GM12878 (cell line): ENCODE measurements around the gene TCTN1. TPM values are rescaled to one million over a fixed set of nuclear protein-coding genes. Genes with fewer than 3 reads are reported as not detected.

Experiments used
- ATAC-seq: fragments of 200-7000 bp; cut with Tn5 transposase; 3 replicates; pipeline ENCODE4 v1.9.1; 2020; ENCODE audit warnings: mild to moderate bottlenecking, moderate library complexity
- BruUV-seq: library from RNA; stranded (reverse); fragments of 400-500 nt; replicated peaks from 2 replicates; lab custom pipeline; 2021; lab: Mats Ljungman, UMichigan
- CTCF ChIA-PET: fragments of 300-600 bp; sonication (Branson Sonifier 250); formaldehyde crosslinking; extraction: SDS; loops from one replicate; lab custom pipeline; 2021; ENCODE audit warnings: inconsistent platforms; lab: Yijun Ruan, JAX
- POLR2A ChIA-PET: fragments of 350-600 bp; formaldehyde crosslinking; extraction: SDS; loops from one replicate; lab custom pipeline; 2021; ENCODE audit warnings: inconsistent platforms; lab: Charles Lee
- RAD21 ChIA-PET: fragments of 300-600 bp; sonication (Branson Sonifier 250); formaldehyde crosslinking; loops from one replicate; lab custom pipeline; 2023; ENCODE audit warnings: antibody characterized with exemption; ENCODE audit not compliant: unreplicated experiment; lab: Charles Lee
- SMC1A ChIA-PET: fragments of 300-600 bp; sonication (Branson Sonifier 250); formaldehyde crosslinking; loops from one replicate; lab custom pipeline; 2023; ENCODE audit not compliant: unreplicated experiment, uncharacterized antibody; lab: Charles Lee
- DNase-seq: peaks from one replicate; pipeline ENCODE4 v3.0.0-alpha.2; 2011; ENCODE audit warnings: low read depth, low spot score
- FAIRE-seq: peaks from 3 replicates; lab custom pipeline; 2011; peaks lifted over from hg19 to GRCh38; lab: Jason Lieb, UNC
- H2AFZ ChIP-seq: 2 replicates; pipeline ENCODE4 v1.6.0; 2011; ENCODE audit warnings: low read depth, low read length, control low read depth; ENCODE audit not compliant: control insufficient read depth
- H3K27ac ChIP-seq: 2 replicates; pipeline ENCODE4 v1.5.1; 2011; ENCODE audit warnings: control low read depth; ENCODE audit not compliant: control insufficient read depth, insufficient read depth
- H3K27me3 ChIP-seq, 2 experiments: replicated peaks in 1 of 2; 2 replicates each; pipeline versions ENCODE4 v1.6.0 to v1.6.1; 2011; ENCODE audit warnings: low read length in 1 of 2; ENCODE audit not compliant: control insufficient read depth in 2 of 2, insufficient read depth in 2 of 2
- H3K36me3 ChIP-seq, 2 experiments: 2 replicates each; pipeline ENCODE4 v1.5.1; 2011; ENCODE audit warnings: low read length in 1 of 2; ENCODE audit not compliant: control insufficient read depth in 2 of 2, insufficient read depth in 2 of 2
- H3K4me1 ChIP-seq: 2 replicates; pipeline ENCODE4 v1.6.1; 2011; ENCODE audit warnings: mild to moderate bottlenecking, low read length, moderate library complexity, mixed read lengths; ENCODE audit not compliant: control insufficient read depth, insufficient read depth
- H3K4me2 ChIP-seq: 2 replicates; pipeline ENCODE4 v1.6.0; 2011; ENCODE audit warnings: control low read depth; ENCODE audit not compliant: control insufficient read depth, insufficient read depth
- H3K4me3 ChIP-seq: fragments of 200-600 bp; sonication (generic); 2 replicates; pipeline ENCODE4 v1.5.1; 2016
- H3K79me2 ChIP-seq: 2 replicates; pipeline ENCODE4 v1.6.0; 2011; ENCODE audit warnings: low read length; ENCODE audit not compliant: control insufficient read depth, insufficient read depth
- H3K9ac ChIP-seq: 2 replicates; pipeline ENCODE4 v1.8.0; 2011; ENCODE audit warnings: low read length, control low read depth, mixed read lengths; ENCODE audit not compliant: control insufficient read depth, insufficient read depth
- H3K9me3 ChIP-seq: replicated peaks from 3 replicates; pipeline ENCODE4 v1.5.1; 2011; ENCODE audit warnings: mild to moderate bottlenecking, low read length; ENCODE audit not compliant: control insufficient read depth, insufficient read depth
- H4K20me1 ChIP-seq: 2 replicates; pipeline ENCODE4 v1.6.0; 2011; ENCODE audit not compliant: control insufficient read depth, insufficient read depth
- IKZF1 ChIP-seq: fragments of 450-650 bp; conservative IDR thresholded peaks from 2 replicates; pipeline ENCODE4 v1.6.1; 2017; ENCODE audit warnings: antibody characterized with exemption, mild to moderate bottlenecking
- MEF2B ChIP-seq: fragments of 450-650 bp; IDR thresholded peaks from 2 replicates; pipeline ENCODE4 v1.6.1; 2018; ENCODE audit warnings: mild to moderate bottlenecking, moderate library complexity; ENCODE audit not compliant: partially characterized antibody, poor library complexity, severe bottlenecking
- NBN ChIP-seq: fragments of 450-650 bp; IDR thresholded peaks from 2 replicates; pipeline ENCODE4 v1.6.1; 2016
- NFXL1 ChIP-seq: fragments of 450-650 bp; IDR thresholded peaks from 2 replicates; pipeline ENCODE4 v1.6.1; 2017; ENCODE audit warnings: antibody characterized with exemption, mild to moderate bottlenecking, borderline replicate concordance
- NR2C1 ChIP-seq: fragments of 450-650 bp; IDR thresholded peaks from 2 replicates; pipeline ENCODE4 v1.6.1; 2017; ENCODE audit warnings: antibody characterized with exemption, mild to moderate bottlenecking, moderate library complexity
- RUNX3 ChIP-seq: IDR thresholded peaks from 2 replicates; pipeline ENCODE4 v1.6.1; 2012; ENCODE audit warnings: low read length, inconsistent platforms
- WGBS: methylation state at CpG from one replicate; pipeline ENCODE4 v1.1.6; 2016; ENCODE audit warnings: low lambda C conversion rate; ENCODE audit not compliant: insufficient replicate concordance, insufficient coverage; ENCODE audit errors: missing lambda C conversion rate; 5-methylcytosine and 5-hydroxymethylcytosine counted together
- in situ Hi-C: fragments of 300-500 bp; cut with MboI; formaldehyde crosslinking; loops from 9 replicates; pipeline ENCODE4 v1.14.3; 2018; ENCODE audit warnings: mixed read lengths
- intact Hi-C: fragments of 100-400 bp; cut with micrococcal nuclease; formaldehyde crosslinking; loops from one replicate; pipeline ENCODE4 v1.14.2; 2022; ENCODE audit not compliant: unreplicated experiment
- polyA plus RNA-seq, 11 experiments: library from polyadenylated mRNA; depleted of rRNA in 4 of 11; unstranded in 6 of 11; stranded (reverse) in 5 of 11; fragments of >200 nt; fragmentation: Nextera tagmentation in 4 of 11; fragmentation: Illumina TruSeq in 1 of 11; extraction: Ambion mirVana in 4 of 11; extraction: Trizol in 1 of 11; gene quantifications; 1 replicate in 1 of 11; 2 replicates in 10 of 11; pipeline versions ENCODE4 v1.2.1 to v1.2.3, GENCODE V29; 2011 to 2016; ENCODE audit warnings: inconsistent platforms in 2 of 11, missing spikeins in 2 of 11, low read depth in 1 of 11
- total RNA-seq, 4 experiments: library from RNA; depleted of rRNA in 3 of 4; stranded (reverse); fragments of >200 nt in 3 of 4; fragmentation: Illumina TruSeq in 1 of 4; extraction: Trizol in 1 of 4; gene quantifications; 2 replicates each; pipeline versions ENCODE4 v1.2.1 to v1.2.3, GENCODE V29; 2013 to 2021
- TF ChIP-seq, protein P1 (sequence below): IDR thresholded peaks from 2 replicates; pipeline ENCODE4 v1.6.1; 2012; ENCODE audit warnings: improper control_type of control experiment, low read depth, low read length; ENCODE audit not compliant: insufficient replicate concordance

Gene TCTN1
- total and polyA plus RNA-seq, 10 of the 15 experiments (the other 5 are each of a cell fraction or from before 2014, with no cell fraction given) = 8.8 to 23.5 (median 15.3) TPM

DNA sequence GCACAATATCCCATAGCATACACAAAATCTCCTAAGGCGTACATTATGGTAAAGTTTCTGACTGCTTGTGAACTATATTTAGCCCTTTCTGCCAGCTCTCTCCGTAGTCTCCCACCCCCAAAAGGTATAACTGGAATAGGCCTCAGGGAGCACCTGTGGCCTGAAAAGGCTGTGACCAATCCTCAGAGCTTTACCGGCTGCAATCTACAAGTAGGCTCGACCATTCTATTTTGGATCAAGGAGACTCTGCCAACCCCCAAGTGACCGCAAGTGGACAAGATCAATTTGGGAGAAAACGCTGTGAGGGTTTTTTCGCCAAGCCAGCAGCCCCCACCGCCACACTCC, 32.0 kb upstream of the TCTN1 start:
- intact Hi-C loops (loop anchor here (2.0 to 5.0 kb wide), 2 partner anchors 51 to 135 kb away; no protein-coding TSS in a partner anchor), in situ Hi-C loops (no loop called here)
- Histone ChIP-seq H3K27ac (peak overlapping the region; percentile 95), H3K36me3 (peaks cover 0 to 5% of the 10 kb centered on the region in 2 experiments; a peak in 1 of 4 replicates), H3K4me3 (peak overlapping the region; percentile 82), H3K9ac (peak overlapping the region; percentile 96), H3K4me2 (peak overlapping the region; percentile 83), H3K27me3 (no peaks in the 10 kb centered on the region), H3K79me2 (peaks cover 67% of the 10 kb centered on the region), H3K4me1 (peaks cover 36% of the 10 kb centered on the region), H2AFZ (no peak overlapping the region), H3K9me3 (no peaks in the 10 kb centered on the region), H4K20me1 (no peaks in the 10 kb centered on the region)
- CTCF ChIA-PET = interaction anchor here (0.6 to 4.1 kb wide), 3 partner anchors 9 to 29 kb away, joined by 4 to 40 read pairs (median 4); no protein-coding TSS in a partner anchor
- 0% methylated on average over 8 of the region's 8 CpGs for WGBS
- FAIRE-seq = no peak
- POLR2A ChIA-PET = interaction anchor here (0.9 to 8.8 kb wide), 9 partner anchors 8 to 588 kb away, joined by 3 to 122 read pairs (median 4); partner anchors contain the start of genes FAM216A and GPN3
- RAD21 ChIA-PET = interaction anchor here (0.7 to 5.4 kb wide), 13 partner anchors 8 to 132 kb away, joined by 3 to 73 read pairs (median 4); partner anchors contain the start of genes ARPC3, FAM216A, GPN3 and TCTN1
- SMC1A ChIA-PET = interaction anchor here (1.8 to 11.7 kb wide), 6 partner anchors 18 to 113 kb away, joined by 4 to 308 read pairs (median 30); partner anchors contain the start of gene FAM216A
- DNase-seq = no peak
- no TSS peak for BruUV-seq
- TF ChIP-seq NBN = no peak
- no peak for TF ChIP-seq NFXL1
- 0 out of 2 replicates have a peak, but pooled peaks have one; percentile 2 for TF ChIP-seq NR2C1
- TF ChIP-seq, protein P1, sequence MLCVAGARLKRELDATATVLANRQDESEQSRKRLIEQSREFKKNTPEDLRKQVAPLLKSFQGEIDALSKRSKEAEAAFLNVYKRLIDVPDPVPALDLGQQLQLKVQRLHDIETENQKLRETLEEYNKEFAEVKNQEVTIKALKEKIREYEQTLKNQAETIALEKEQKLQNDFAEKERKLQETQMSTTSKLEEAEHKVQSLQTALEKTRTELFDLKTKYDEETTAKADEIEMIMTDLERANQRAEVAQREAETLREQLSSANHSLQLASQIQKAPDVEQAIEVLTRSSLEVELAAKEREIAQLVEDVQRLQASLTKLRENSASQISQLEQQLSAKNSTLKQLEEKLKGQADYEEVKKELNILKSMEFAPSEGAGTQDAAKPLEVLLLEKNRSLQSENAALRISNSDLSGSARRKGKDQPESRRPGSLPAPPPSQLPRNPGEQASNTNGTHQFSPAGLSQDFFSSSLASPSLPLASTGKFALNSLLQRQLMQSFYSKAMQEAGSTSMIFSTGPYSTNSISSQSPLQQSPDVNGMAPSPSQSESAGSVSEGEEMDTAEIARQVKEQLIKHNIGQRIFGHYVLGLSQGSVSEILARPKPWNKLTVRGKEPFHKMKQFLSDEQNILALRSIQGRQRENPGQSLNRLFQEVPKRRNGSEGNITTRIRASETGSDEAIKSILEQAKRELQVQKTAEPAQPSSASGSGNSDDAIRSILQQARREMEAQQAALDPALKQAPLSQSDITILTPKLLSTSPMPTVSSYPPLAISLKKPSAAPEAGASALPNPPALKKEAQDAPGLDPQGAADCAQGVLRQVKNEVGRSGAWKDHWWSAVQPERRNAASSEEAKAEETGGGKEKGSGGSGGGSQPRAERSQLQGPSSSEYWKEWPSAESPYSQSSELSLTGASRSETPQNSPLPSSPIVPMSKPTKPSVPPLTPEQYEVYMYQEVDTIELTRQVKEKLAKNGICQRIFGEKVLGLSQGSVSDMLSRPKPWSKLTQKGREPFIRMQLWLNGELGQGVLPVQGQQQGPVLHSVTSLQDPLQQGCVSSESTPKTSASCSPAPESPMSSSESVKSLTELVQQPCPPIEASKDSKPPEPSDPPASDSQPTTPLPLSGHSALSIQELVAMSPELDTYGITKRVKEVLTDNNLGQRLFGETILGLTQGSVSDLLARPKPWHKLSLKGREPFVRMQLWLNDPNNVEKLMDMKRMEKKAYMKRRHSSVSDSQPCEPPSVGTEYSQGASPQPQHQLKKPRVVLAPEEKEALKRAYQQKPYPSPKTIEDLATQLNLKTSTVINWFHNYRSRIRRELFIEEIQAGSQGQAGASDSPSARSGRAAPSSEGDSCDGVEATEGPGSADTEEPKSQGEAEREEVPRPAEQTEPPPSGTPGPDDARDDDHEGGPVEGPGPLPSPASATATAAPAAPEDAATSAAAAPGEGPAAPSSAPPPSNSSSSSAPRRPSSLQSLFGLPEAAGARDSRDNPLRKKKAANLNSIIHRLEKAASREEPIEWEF = no peak
- TF ChIP-seq RUNX3 = peak; percentile 42; the same call in 1 of the 2 replicates
- peak; percentile 11 for TF ChIP-seq MEF2B
- TF ChIP-seq IKZF1 = no peak
- ATAC-seq = no peak
